ENCODE data around the gene TXNRD1. TPM values are rescaled to one million over a fixed set of nuclear protein-coding genes. Genes with fewer than 3 reads are reported as not detected.
"Not testable (repeated sequence)": the region's sequence is repeated elsewhere in the genome, so short reads cannot be mapped to it uniquely, and the experiment has no call there.

TXNRD1 gene
- total and polyA plus RNA-seq, 4 donors = 23.6 to 70.8 (median 55.7) TPM

- TF ChIP-seq JUND (IDR thresholded peaks at IDR 0.05) = no peak
- H3K27me3 ChIP-seq (ENCODE audit: control insufficient read depth in 4 of 4, insufficient read depth in 4 of 4, low read length in 3 of 4) = no peaks in the 10 kb centered on the region
- peaks cover 12 to 42% (median 32%) of the 10 kb centered on the region in 4 donors for H3K36me3 ChIP-seq (ENCODE audit: control insufficient read depth in 4 of 4, insufficient read depth in 3 of 4, low read depth in 1 of 4, low read length in 3 of 4)
- 93% methylated on average over 1 of the region's 1 CpG for WGBS
- H3K9ac ChIP-seq (ENCODE audit: low read depth in 1 of 2, low read length in 2 of 2) = no peak overlapping the region
- DNase-seq (ENCODE audit: low spot score) = no peak
- H3K4me3 ChIP-seq (ENCODE audit: low read depth in 1 of 3, low read length in 3 of 3) = no peak overlapping the region
- no peak overlapping the region for H3K27ac ChIP-seq (ENCODE audit: low read depth in 1 of 2, low read length in 2 of 2)
- no peaks in the 10 kb centered on the region for H3K9me3 ChIP-seq (ENCODE audit: control insufficient read depth in 4 of 4, low read length in 3 of 4)
- H3K4me1 ChIP-seq (ENCODE audit: control insufficient read depth in 4 of 4, insufficient read depth in 4 of 4, low read length in 3 of 4) = peaks cover 0 to 2% (median 0%) of the 10 kb centered on the region in 4 donors
These were observed 113.2 kb downstream of the TXNRD1 start for GRCh38 chr12:104328790-104329189.

DNA sequence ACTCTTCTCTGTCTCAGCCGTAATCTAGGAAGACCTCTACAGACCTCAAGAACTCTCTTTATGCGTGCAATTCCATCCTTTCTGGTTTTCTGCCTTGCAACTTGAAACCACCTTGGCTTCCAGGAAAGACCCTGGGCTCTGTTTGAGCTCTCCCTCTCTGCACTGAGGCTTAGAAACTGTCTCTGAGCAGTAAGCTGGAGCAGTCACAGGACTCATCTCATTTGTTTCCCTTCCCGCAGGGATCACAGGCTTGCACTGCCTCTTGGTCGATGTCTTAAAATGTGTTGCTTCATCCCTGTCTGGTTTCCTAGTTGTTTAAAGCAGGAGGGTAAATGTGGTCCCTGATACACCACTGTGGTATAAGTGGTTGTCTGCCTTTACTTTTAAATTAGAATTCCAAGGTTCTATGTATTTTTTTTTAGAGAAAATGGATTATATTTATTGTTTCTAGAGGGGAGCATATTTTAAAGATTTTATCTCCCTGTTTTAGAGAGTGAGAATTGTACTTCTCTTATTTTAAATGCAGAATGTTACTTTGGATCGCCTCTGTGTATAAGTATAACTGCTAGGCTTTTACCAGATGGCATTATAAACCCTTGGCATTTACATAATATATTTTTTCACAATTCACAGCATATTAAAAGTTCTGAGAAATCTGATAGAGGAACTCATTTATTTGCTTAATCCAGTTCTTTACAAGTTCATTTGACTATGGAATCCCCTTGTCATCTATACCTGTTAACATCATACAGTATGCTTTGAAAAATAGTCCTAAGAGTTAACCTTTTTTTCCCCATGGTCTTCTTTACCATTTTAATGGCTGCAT is 114.3 kb downstream of the TXNRD1 start:
- DNase-seq (ENCODE audit: low spot score) = no peak
- H3K27me3 ChIP-seq (ENCODE audit: control insufficient read depth in 4 of 4, insufficient read depth in 4 of 4, low read length in 3 of 4) = no peaks in the 10 kb centered on the region
- H3K4me1 ChIP-seq (ENCODE audit: control insufficient read depth in 4 of 4, insufficient read depth in 4 of 4, low read length in 3 of 4) = peaks cover 0 to 2% (median 0%) of the 10 kb centered on the region in 4 donors
- no peak overlapping the region for H3K27ac ChIP-seq (ENCODE audit: low read depth in 1 of 2, low read length in 2 of 2)
- H3K9me3 ChIP-seq (ENCODE audit: control insufficient read depth in 4 of 4, low read length in 3 of 4) = no peaks in the 10 kb centered on the region
- no peak overlapping the region for H3K4me3 ChIP-seq (ENCODE audit: low read depth in 1 of 3, low read length in 3 of 3)
- no peak for TF ChIP-seq YY1 (IDR thresholded peaks at IDR 0.05)
- TF ChIP-seq GABPA (IDR thresholded peaks at IDR 0.05 in 1 of 2, conservative IDR thresholded peaks at IDR 0.05 in 1 of 2) = no peak
- TF ChIP-seq, protein P1, sequence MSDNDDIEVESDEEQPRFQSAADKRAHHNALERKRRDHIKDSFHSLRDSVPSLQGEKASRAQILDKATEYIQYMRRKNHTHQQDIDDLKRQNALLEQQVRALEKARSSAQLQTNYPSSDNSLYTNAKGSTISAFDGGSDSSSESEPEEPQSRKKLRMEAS (IDR thresholded peaks at IDR 0.05) = no peak
- H3K9ac ChIP-seq (ENCODE audit: low read depth in 1 of 2, low read length in 2 of 2) = no peak overlapping the region
- H3K36me3 ChIP-seq (ENCODE audit: control insufficient read depth in 4 of 4, insufficient read depth in 3 of 4, low read depth in 1 of 4, low read length in 3 of 4) = peaks cover 16 to 44% (median 36%) of the 10 kb centered on the region in 4 donors
- 93% methylated on average over 5 of the region's 5 CpGs for WGBS

- no peaks in the 10 kb centered on the region for H3K27me3 ChIP-seq (ENCODE audit: control insufficient read depth in 4 of 4, insufficient read depth in 4 of 4, low read length in 3 of 4)
- no peak overlapping the region for H3K9ac ChIP-seq (ENCODE audit: low read depth in 1 of 2, low read length in 2 of 2)
- no peaks in the 10 kb centered on the region for H3K9me3 ChIP-seq (ENCODE audit: control insufficient read depth in 4 of 4, low read length in 3 of 4)
- peaks cover 0 to 2% (median 0%) of the 10 kb centered on the region in 4 donors for H3K4me1 ChIP-seq (ENCODE audit: control insufficient read depth in 4 of 4, insufficient read depth in 4 of 4, low read length in 3 of 4)
- 94% methylated on average over 2 of the region's 2 CpGs for WGBS
- DNase-seq (ENCODE audit: low spot score) = no peak
- H3K4me3 ChIP-seq (ENCODE audit: low read depth in 1 of 3, low read length in 3 of 3) = no peak overlapping the region
- H3K36me3 ChIP-seq (ENCODE audit: control insufficient read depth in 4 of 4, insufficient read depth in 3 of 4, low read depth in 1 of 4, low read length in 3 of 4) = peaks cover 14 to 40% (median 36%) of the 10 kb centered on the region in 4 donors
- no peak for TF ChIP-seq JUND (IDR thresholded peaks at IDR 0.05)
- no peak for TF ChIP-seq NR2F2 (IDR thresholded peaks at IDR 0.05)
- TF ChIP-seq, protein P1 (IDR thresholded peaks at IDR 0.05) = no peak
- TF ChIP-seq HNF4G (IDR thresholded peaks at IDR 0.05) = no peak
- TF ChIP-seq, protein P2, sequence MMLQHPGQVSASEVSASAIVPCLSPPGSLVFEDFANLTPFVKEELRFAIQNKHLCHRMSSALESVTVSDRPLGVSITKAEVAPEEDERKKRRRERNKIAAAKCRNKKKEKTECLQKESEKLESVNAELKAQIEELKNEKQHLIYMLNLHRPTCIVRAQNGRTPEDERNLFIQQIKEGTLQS (IDR thresholded peaks at IDR 0.05) = no peak
- TF ChIP-seq FOXA1 (IDR thresholded peaks at IDR 0.05) = no peak
- TF ChIP-seq ZBTB33 (IDR thresholded peaks at IDR 0.05) = no peak
- no peak for TF ChIP-seq RAD21 (IDR thresholded peaks at IDR 0.05)
- TF ChIP-seq, protein P3, sequence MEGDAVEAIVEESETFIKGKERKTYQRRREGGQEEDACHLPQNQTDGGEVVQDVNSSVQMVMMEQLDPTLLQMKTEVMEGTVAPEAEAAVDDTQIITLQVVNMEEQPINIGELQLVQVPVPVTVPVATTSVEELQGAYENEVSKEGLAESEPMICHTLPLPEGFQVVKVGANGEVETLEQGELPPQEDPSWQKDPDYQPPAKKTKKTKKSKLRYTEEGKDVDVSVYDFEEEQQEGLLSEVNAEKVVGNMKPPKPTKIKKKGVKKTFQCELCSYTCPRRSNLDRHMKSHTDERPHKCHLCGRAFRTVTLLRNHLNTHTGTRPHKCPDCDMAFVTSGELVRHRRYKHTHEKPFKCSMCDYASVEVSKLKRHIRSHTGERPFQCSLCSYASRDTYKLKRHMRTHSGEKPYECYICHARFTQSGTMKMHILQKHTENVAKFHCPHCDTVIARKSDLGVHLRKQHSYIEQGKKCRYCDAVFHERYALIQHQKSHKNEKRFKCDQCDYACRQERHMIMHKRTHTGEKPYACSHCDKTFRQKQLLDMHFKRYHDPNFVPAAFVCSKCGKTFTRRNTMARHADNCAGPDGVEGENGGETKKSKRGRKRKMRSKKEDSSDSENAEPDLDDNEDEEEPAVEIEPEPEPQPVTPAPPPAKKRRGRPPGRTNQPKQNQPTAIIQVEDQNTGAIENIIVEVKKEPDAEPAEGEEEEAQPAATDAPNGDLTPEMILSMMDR (IDR thresholded peaks at IDR 0.05; ENCODE audit: low read depth, low read length, missing input control) = no peak
- H3K27ac ChIP-seq (ENCODE audit: low read depth in 1 of 2, low read length in 2 of 2) = no peak overlapping the region
These were observed 115.8 kb downstream of the TXNRD1 start for GRCh38 chr12:104331376-104331775.

DNA sequence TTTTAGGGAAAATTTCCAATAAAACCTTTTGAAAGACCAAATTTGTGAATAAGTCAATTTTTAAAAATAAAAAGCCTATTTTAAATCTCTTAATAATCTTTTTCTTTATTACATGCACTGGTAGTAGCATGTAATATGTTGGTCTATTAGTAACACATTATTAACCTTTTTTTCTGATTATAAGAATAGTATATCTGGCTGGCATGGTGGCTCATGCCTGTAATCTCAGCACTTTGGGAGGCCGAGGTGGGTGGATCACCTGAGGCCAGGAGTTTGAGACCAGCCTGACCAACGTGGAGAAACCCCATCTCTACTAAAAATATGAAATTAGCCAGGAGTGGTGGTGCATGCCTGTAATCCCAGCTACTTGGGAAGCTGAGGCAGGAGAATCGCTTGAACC is 116.7 kb downstream of the TXNRD1 start:
- peaks cover 10 to 44% (median 37%) of the 10 kb centered on the region in 4 donors for H3K36me3 ChIP-seq (ENCODE audit: control insufficient read depth in 4 of 4, insufficient read depth in 3 of 4, low read depth in 1 of 4, low read length in 3 of 4)

More for the DNA sequence above, 116.7 kb downstream of the TXNRD1 start:
- H3K4me1 ChIP-seq (ENCODE audit: control insufficient read depth in 4 of 4, insufficient read depth in 4 of 4, low read length in 3 of 4); H3K9me3 ChIP-seq (ENCODE audit: control insufficient read depth in 4 of 4, low read length in 3 of 4); H3K27ac ChIP-seq (ENCODE audit: low read depth in 1 of 2, low read length in 2 of 2); H3K9ac ChIP-seq (ENCODE audit: low read depth in 1 of 2, low read length in 2 of 2); H3K4me3 ChIP-seq (ENCODE audit: low read depth in 1 of 3, low read length in 3 of 3); H3K27me3 ChIP-seq (ENCODE audit: control insufficient read depth in 4 of 4, insufficient read depth in 4 of 4, low read length in 3 of 4); DNase-seq (ENCODE audit: low spot score): not testable (repeated sequence)
- WGBS = 94% methylated on average over 3 of the region's 3 CpGs
